Hematopoietic multipotent progenitor cell treated with erythropoietin and hydrocortisone succinate and interleukin-3 and kit ligand, for 8 days (in vitro differentiated cells): Measurements from ENCODE around the gene ZNF669.
"Not testable (repeated sequence)": the region's sequence is repeated elsewhere in the genome, so short reads cannot be mapped to it uniquely, and the experiment has no call there.

Experiments
- DNase-seq: peaks from one replicate; pipeline ENCODE4 v3.0.0-alpha.2; 2015

Gene ZNF669

DNA sequence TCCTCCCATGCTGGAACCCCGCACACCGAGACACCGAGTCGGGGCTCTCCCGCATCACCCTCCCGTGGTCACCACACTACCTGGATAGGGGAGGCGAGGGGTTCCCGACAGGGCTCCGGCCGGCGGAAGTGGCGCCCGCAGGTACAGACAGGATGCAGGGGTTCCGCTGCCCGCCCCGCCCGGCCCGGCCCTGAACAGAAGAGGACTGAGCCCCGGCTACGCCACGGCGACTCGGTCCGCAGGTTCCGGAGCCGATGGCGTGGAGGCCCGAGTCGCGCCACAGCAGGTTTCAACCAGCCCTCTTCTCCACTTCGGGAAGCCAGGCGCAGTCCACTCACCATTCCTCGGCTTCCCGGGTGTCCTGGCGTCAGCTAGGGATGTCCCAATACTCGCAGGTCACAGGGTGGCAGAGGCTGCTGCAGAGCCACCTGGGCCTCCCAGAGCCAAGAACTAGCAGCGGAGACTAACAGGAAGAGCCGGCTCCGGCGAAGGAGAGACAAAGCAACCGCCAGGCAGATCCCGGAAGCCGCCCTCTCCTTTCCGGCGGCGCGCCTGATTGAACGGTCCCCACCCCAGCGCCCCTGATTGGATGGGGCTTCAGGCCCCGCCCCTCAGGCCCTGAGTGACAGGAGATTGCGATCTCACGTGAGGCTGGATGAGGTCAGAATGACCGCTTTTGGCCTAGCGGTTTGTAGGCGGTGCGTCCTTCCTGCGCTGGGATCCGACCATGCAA lies at the start of gene ZNF669:
ZNF669 (minus strand) TSS at position 498 of the 733 bp plus-strand sequence; CDS start at position 341, 157 bp downstream.
- DNase-seq = peak; percentile 96

DNA sequence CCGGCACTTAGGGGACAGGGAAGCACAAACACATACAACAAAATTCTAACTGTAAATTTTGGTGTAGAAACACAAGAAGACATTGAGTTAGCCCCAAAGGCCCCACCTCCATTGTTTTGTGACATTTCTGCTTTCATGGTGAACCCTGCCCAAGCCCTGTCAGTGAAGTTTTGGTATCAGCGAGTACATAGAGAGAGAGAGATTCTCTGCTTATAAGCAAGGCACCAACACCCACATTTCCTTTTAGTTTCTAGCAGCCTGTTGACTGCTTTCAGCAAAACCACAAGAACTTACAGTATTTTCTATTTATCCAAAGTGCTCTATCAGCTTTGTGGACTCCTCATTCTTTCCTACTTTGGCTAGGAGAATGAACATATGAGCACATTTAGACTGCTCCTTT lies 43.6 kb upstream of the ZNF669 start:
- no peak for DNase-seq

DNA sequence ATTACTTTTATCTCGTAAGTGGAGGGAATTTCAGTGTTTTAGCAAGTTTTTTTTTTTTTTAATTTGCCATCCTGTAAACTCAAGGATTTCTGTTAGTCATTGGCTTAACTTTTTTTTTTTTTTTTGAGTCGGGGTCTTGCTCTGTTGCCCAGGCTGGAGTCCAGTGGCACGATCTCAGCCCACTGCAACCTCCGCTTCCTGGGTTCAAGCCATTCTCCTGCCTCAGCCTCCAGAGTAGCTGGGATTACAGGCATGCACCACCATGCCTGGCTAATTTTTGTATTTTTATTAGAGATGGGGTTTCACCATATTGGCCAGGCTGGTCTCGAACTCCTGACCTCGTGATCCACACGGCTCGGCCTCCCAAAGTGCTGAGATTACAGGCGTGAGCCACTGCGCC lies 43.0 kb upstream of the ZNF669 start:
- not testable (repeated sequence) for DNase-seq

DNA sequence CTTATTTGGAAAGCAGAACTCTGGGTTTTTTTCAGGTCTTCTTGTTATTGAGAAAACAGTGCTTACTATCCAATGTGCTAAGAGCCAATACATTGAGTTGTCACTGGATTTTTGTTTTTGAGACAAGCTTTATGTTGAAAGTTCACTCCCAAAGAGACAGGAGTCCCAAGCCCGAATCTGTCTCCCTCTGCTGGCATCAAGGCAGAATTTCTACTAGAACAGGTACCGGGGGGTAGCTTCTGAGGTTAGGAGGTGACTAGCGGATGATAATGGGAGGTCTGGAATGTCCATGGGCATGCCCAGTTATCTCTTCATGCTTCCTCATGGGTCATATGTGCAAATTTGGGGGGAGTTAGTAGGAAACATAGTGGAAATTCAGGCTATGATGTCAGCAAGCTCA lies 42.5 kb upstream of the ZNF669 start:
- DNase-seq = peak; percentile 8

DNA sequence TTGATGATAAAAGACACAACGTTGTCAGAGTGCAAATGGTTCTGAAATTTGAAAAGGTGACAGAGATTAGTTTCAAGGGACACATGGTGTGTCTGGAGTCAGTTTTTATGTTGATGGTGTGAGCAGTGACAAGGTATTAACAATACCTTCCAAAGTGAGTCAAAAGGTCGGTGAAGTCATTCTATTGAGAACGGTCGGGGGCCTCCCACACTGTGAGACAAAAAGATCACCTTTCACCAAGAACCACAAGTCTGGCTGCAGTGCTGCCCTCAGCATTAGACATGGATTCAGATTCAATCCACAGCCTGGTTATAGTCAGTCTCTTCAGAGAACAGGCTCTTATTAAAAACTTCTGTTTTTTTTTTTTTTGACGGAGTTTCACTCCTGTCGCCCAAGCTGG lies 41.1 kb upstream of the ZNF669 start:
- DNase-seq = no peak

DNA sequence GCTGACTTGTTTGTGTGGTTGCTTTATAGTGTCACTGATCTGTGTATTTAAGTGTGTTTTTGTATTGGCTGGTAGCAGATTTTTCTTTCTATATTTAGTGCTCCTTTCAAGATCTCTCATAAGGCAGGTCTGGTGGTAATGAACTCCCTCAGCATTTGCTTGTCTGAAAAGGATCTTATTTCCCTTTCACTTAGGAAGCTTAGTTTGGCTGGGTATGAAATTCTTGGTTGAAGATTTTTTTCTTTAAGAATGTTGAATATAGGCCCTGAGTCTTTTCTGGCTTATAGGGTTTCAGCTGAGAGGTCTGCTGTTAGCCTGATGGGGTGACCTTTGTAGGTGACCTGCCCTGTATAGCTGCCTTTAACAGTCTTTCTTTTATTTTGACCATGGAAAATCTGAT lies 35.4 kb upstream of the ZNF669 start:
- DNase-seq = not testable (repeated sequence)

DNA sequence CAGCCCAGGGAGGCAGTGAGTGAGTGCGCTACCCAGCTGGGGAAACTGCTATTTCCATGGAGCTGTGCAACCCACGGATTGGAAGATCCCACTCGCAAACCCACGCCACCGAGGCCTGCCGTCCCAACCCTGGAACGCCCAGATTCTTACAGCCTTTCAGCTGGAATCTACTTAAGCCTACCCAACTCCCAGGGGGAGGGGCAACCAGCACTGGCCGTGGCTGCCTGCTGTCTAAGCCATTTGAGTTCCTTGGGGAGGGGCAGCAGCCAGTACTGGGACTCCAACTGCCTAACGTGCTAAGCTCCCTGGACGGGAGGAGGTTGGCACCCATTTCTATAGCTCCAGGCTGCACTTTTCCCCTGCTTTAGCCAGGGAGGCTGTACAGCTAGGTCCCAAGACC lies 27.1 kb upstream of the ZNF669 start:
- DNase-seq = no peak

DNA sequence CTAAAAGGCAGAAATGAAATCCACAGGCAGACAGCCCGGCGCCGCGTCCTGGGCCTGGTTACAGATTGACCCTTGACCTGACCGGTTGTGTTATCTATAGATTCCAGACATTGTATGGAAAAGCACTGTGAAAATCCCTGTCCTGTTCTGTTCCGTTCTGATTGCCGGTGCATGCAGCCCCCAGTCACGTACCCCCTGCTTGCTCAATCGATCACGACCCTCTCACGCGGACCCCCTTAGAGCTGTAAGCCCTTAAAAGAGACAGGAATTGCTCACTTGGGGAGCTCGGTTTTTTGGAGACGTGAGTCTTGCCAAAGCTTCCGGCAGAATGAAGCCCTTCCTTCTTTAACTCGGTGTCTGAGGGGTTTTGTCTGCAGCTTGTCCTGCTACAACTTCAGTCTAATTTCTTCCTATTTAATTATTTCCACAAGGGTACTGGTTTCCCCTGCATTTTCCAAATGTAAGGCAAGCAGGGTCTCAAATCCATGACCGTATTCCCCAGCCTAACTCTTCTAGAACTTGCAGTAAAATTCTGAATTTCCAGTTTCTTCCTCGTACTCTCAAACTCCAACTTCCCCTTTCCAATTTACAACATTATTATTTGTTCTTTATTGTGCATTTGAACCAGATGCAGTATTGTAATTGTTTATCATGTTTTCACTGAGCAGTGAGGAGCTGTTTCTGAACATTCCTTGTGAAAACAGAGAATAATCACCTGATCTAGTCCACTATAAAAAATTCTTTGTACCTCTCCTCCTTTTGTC lies 23.5 kb upstream of the ZNF669 start:
- DNase-seq = not testable (repeated sequence)

DNA sequence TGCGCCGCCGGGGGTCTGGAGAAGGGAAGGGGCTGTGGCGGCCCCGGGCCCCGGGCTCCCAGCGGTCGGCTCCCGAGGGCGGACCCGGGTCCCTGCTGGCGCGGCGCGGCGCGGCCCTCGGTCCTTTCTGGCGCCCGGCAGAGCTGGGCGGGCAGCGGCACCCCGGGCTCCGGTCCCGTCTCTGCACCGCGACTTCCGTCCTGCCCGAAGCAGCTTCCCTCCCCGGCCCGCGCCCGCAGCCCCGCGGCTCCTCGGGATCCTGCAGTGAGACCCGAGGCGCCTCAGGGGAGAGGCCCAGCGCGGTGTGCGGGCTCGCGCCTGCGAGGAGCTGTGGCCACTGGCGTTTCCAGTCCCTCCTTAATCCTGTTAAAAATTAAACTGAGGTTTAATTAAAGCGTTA lies 22.4 kb upstream of the ZNF669 start:
- not testable (repeated sequence) for DNase-seq

DNA sequence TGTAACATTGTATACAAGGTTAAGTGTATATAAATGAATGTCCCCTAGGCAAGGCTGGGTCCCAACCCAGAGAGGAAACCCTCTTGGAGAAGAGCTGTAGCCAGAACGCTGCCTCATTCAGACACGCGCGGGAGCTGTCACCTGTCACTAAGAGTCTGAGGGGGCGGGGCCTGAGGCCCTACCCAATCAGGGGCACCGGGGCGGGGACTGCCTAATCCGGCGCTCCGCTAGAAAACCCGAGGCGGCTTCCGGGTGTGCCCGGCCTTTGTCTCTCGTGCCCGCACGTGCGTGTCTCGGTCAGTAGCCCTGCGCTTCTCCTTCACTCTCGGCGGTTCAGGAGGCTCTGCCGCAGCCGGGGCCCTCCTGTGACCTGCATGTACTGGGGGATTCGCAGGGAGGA lies 22.0 kb upstream of the ZNF669 start:
- DNase-seq = not testable (repeated sequence)

DNA sequence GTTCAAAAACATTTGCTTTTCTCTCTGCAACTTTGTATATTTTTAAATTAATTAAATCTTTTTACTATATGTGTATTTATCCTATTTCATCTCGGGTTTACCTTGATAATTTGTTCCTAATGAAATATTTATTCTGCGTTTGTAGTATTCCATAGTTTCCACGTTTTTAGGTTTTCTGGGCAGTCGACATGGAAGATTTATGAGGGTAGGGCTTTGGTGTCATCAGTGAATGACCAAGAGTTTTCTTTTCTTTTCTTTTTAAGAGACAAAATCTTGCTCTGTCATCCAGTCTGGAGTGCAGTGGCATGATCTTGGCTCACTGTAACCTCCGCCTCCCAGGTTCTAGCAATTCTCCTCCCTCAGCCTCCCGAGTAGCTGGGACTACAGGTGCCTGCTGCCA lies 17.2 kb upstream of the ZNF669 start:
- no peak for DNase-seq

DNA sequence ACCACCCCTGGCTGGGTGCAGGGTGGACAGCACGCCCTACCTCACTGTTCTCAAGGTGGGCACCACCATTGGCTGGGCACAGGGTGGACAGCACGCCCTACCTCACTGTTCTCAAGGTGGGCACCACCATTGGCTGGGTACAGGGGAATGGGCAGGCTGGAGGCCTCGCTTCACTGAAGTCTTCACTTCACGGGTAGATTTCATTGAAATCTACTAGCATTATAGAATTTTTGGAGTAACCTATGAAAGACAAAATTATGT lies 16.2 kb upstream of the ZNF669 start:
- not testable (repeated sequence) for DNase-seq

DNA sequence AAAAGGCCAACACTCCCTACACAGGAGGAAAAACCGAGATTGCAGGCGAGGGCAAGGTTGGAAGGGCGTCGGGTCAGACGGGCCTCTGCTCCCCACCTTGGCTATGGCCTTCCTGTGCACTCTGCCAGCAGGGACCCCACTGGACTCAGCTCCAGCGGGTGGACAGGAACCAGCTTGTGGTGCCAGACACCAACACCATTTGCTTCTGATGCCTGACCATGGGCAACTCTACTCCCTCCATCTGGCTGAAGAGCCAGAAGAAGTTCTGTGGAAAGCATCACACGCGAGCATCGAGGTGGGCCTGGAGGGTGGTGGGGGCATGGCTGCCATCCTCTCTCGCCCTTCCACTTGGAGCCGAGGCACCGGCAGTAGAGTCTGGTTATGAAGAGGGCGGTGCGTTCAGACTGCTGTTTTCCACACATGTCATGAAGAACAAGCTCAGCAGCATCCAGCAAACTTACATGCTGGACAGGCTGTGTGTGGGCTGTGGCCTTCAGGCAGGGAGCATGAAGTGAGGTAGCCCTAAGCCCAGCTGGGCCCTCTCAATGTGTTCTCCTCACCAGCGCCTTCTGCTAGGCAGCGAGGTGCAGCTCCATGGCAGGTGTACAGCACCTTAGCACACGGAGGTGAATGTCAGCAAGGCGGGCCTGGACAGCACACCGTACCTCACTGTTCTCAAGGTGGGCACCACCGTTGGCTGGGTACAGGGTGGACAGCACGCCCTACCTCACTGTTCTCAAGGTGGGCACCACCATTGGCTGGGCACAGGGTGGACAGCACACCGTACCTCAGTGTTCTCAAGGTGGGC lies 15.6 kb upstream of the ZNF669 start:
- no peak for DNase-seq

DNA sequence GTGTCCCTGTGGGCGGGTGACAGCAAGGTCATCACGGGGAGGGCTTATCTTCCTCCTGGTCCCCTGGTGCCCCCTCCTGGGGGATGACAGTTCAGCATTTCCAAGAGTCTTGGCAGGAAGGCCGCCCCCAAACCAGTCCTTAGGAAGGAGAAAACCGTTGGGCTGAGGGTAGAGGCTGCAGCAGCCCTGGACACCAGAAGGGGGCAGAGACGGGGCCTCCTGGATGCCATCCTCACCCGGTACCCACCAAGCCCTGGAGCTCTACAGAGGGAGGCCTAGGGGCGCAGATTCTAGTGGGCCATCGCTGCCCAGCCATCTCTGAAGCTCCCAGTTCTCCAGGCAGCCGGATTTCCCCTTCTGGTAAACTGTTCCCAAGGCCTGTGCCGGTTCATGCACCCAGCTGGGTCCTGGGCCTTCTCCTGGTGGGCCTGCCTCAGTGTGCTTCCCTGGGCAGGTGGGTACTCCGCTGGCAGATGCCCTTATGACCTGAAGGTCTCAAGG lies 14.8 kb upstream of the ZNF669 start:
- peak; percentile 51 for DNase-seq

DNA sequence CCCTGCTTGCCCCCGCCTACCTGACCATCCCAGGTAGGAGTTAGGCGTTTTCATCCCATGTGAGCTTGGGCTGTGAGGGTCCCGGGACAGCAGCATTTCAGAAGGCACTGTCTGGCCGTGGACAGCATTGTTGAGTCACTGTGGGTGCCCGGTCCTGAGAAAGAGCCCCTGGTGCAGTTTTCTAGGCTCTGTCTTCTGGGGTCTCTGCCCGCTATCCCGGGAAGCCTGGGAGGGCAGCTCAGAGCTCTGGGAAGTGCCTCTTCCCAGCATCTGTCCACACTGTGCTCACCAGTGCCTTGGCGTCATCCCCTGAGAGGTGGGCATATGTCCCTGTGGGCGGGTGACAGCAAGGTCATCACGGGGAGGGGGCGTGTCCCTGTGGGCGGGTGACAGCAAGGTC lies 11.4 kb upstream of the ZNF669 start:
- no peak for DNase-seq

DNA sequence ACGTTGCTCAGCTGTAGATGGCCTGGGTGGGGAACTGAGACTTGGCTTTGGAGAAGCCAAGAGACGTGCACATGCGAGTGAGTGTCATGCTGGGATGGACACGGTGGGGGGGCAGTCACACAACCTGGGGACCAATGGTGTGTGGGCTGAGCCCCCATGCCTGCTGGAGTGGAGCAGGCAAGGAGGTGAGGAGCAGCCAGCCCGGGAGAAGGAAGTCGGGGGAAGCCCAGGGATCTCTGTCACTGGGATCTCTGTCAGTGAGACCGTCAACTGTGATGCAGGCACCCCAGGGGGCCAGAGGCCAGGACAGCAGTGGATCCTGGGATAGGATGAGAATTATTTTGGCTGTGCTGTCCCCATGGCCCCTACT lies 11.0 kb upstream of the ZNF669 start:
- no peak for DNase-seq

DNA sequence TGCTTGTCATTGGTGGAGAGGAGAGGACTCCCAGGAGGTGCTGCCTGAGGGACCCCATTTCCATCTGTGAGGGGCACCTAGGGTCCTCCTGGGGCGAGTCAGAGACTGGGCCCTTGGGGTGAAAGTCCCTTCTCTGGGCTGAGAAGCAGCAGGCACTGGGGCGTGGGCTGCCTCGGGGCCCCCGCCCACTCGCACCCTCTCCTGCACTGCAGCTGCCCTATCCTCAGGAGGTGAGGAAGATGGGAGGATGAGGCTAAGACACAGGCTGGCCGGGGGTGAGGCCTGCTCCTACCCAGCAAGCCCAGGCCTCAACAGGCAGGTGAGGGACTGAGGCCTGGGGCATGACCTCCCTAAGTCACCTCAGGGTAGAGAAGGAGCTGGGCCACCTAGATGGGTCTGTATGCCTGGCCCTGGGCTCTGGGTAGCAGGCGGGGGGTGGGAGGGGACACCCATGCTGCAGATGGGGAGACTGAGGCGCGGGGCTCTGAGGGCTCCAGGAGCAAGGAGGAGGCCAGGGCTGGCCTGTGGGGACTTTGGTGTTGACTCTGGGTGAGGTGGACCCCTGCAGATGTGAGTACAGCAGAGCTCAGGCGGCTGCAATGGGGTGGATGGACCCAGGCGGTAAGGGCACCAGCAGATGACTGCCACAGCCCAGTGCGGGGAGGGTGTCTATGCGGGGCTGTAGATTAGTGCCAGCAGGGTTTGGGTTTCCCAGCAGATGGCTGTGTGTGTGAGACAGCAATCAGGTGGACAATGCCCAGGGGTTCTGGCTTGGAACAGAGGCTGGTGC lies 10.4 kb upstream of the ZNF669 start:
- DNase-seq = no peak

DNA sequence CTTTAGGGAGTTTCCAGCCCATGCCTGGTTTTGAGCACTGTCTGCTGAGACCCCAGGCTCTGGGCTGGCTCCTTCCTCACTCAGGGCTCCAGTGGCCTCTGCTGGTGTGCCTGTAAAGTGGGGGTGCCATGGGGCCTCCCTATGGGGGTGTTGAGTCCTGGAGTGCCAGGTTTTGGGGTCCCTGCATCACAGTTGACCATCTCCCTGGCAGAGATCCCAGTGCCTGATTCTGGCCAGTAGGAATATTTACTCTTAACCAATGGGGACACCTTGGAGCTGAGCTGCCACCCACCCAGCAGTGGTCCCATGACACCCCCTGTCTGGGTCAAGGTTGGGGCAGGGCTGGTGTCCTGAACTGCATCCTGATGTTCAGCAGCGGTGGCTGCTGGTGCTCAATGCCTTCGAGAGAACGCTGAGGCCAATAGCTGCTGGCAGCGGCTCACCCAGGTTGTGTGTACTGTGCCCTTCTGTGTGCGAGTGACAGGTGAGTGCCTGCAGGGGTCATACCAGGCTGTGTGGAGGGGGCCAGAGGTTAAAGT lies 9.6 kb upstream of the ZNF669 start:
- DNase-seq = no peak

DNA sequence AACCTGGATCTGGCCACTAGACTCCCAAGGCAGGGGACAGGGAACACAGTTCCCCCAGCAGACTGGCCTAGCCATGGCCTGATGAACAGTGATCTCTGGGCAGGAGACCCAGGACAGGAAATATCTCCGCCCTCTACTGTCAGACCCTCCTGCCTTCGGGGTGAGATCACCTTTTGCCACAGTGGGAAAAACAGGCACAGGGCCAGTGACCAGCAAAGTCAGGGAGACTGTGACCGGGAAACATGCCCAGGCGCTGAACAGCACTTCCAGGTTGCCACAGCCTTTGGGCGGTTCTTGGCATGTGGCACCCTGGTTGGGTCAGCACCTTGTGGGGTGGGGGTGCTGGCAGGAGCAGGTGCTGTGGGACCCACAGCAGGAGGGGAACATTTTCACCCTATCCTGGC lies 8.9 kb upstream of the ZNF669 start:
- DNase-seq = no peak

DNA sequence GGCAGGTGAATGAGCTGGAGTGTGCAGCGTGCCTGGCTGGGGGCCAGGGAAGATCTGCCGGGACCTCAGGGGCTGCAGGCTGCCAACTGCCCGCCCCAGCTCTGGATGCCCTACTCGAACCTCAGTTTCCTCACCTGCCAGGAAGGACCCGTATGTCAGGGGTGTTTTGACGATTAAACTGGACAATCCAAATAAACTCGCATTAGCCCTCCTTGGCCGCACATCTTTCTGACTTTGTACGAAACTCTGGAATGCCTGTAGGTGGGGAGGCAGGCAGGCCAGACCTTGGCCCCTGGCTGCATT lies 8.3 kb upstream of the ZNF669 start:
- no peak for DNase-seq

DNA sequence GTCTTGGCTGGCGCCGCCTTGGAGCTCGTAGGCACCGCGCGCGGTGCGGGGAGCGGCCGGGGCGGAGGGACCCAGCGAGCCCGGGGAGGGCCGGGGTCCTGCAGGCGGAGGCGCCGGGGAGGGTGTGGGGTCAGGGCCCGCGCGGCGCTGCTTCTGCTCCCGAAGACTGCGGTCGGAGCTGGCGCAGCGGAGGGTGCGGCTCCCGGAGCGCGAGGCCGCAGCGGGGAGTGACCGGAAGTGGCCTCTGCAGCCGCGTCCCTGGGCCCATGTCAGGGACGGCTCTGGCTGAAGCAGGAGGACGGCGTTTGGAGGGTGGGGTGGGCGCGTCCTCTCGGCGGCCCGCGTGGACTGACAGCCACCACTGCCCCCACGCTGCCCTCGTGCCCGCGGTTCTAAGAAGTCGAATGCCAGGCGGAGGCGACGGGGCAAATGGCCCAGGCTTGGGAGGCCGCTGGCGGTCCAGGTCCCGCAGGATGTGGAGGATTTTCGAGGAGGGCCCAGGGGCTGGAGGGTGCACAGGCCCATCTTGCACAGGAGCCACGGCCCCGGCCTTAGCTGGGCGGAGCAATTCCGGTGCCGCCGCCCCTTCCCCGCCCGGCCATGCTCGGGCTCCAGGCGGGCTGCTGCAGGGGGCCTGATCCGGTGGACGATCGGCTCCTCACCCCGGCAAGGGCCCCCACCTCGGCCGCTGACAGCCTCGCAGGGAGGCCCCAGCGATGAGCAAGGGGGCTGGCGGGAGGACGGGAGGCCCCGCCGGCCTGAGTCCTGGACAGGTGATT lies 7.7 kb upstream of the ZNF669 start:
- DNase-seq = no peak

DNA sequence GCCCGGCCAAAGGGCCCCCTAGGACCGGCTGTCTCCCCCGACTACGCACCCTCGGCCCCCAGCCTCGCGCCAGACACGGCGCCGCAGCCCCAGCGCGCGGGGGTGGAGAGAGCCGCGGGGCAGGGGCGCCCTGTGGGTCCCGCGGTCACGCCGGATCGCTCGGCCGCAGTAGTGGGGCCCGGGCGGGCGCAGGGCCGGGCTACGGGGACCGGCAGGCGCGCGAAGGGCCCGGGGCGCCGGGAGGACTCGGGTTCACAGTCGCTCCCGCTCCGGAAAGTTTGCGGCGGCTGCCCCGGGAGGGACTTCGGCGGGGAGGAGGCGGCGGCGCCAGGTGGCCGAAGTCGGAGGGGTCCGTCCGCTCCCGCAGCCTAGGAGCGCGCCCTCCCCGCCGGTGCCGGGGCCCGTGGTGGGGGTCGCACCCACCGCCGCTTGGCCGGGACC lies 7.1 kb upstream of the ZNF669 start:
- no peak for DNase-seq
